HEK293 (cell line): ENCODE measurements around the gene TSEN54.

Experiments used
- CTCF ChIA-PET: fragments of 350-600 bp; formaldehyde crosslinking; extraction: SDS; loops from one replicate; lab custom pipeline; 2021; ENCODE audit warnings: antibody characterized with exemption; lab: Yijun Ruan, JAX
- POLR2A ChIA-PET: fragments of 300-600 bp; formaldehyde crosslinking; extraction: SDS; loops from one replicate; lab custom pipeline; 2020; ENCODE audit warnings: antibody characterized with exemption, inconsistent platforms; lab: Yijun Ruan, JAX
- H3K27ac ChIP-seq: fragments of 200-500 bp; sonication (Bioruptor generic); 2 replicates; pipeline ENCODE4 v1.5.1; 2014; ENCODE audit warnings: low read depth, low read length, control low read depth, inconsistent platforms; ENCODE audit errors: extremely low read depth
- H3K36me3 ChIP-seq, 2 experiments: fragments of 200-500 bp in 1 of 2; sonication (Bioruptor generic) in 1 of 2; 1 replicate in 1 of 2; 2 replicates in 1 of 2; pipeline ENCODE4 v1.5.1; 2014 to 2017; ENCODE audit warnings: inconsistent platforms in 2 of 2, low read length in 2 of 2; ENCODE audit not compliant: control insufficient read depth in 2 of 2, insufficient read depth in 1 of 2
- H3K4me1 ChIP-seq: fragments of 200-500 bp; sonication (Bioruptor generic); 2 replicates; pipeline ENCODE4 v1.5.1; 2014; ENCODE audit warnings: mild to moderate bottlenecking, low read length, inconsistent platforms; ENCODE audit not compliant: control insufficient read depth, insufficient read depth
- H3K4me3 ChIP-seq: 2 replicates; pipeline ENCODE4 v1.5.1; 2011; ENCODE audit warnings: low read depth, mild to moderate bottlenecking, control low read depth, low read length, moderate library complexity
- H3K9me3 ChIP-seq: fragments of 200-500 bp; sonication (Bioruptor generic); 2 replicates; pipeline ENCODE4 v1.5.1; 2014; ENCODE audit warnings: low read depth, low read length, inconsistent platforms; ENCODE audit not compliant: control insufficient read depth, insufficient read depth
- BCL6B ChIP-seq: fragments of 450-650 bp; formaldehyde crosslinking; IDR thresholded peaks from 2 replicates; pipeline ENCODE4 v1.5.1; 2017; ENCODE audit warnings: missing biosample characterization, missing genetic modification characterization
- GLIS1 ChIP-seq: fragments of 450-650 bp; formaldehyde crosslinking; IDR thresholded peaks from 2 replicates; pipeline ENCODE4 v1.5.1; 2016; ENCODE audit warnings: missing biosample characterization, missing genetic modification characterization
- GLIS2 ChIP-seq: fragments of 450-650 bp; formaldehyde crosslinking; IDR thresholded peaks from 2 replicates; pipeline ENCODE4 v1.5.1; 2016; ENCODE audit warnings: missing biosample characterization, missing genetic modification characterization
- HOXC10 ChIP-seq: sonication (generic); formaldehyde crosslinking; IDR thresholded peaks from 2 replicates; pipeline ENCODE4 v1.8.1; 2023; ENCODE audit warnings: mild to moderate bottlenecking, missing genetic modification reagents
- KLF1 ChIP-seq: fragments of 450-650 bp; formaldehyde crosslinking; IDR thresholded peaks from 2 replicates; pipeline ENCODE4 v1.5.1; 2016; ENCODE audit warnings: missing biosample characterization, missing genetic modification characterization
- KLF16 ChIP-seq: fragments of 450-650 bp; formaldehyde crosslinking; IDR thresholded peaks from 2 replicates; pipeline ENCODE4 v1.5.1; 2017; ENCODE audit warnings: missing biosample characterization, missing genetic modification characterization
- MZF1 ChIP-seq: fragments of 450-650 bp; formaldehyde crosslinking; IDR thresholded peaks from 2 replicates; pipeline ENCODE4 v1.5.1; 2017; ENCODE audit warnings: missing biosample characterization, missing genetic modification characterization, borderline replicate concordance
- OVOL3 ChIP-seq: fragments of 450-650 bp; formaldehyde crosslinking; IDR thresholded peaks from 2 replicates; pipeline ENCODE4 v1.5.1; 2016; ENCODE audit warnings: missing biosample characterization, missing genetic modification characterization
- SCRT2 ChIP-seq: fragments of 450-650 bp; formaldehyde crosslinking; IDR thresholded peaks from 2 replicates; pipeline ENCODE4 v1.5.1; 2016; ENCODE audit warnings: missing biosample characterization, missing genetic modification characterization
- SP2 ChIP-seq: fragments of 450-650 bp; formaldehyde crosslinking; IDR thresholded peaks from 2 replicates; pipeline ENCODE4 v1.5.1; 2016; ENCODE audit warnings: missing biosample characterization, missing genetic modification characterization
- SP7 ChIP-seq: fragments of 450-650 bp; formaldehyde crosslinking; IDR thresholded peaks from 2 replicates; pipeline ENCODE4 v1.5.1; 2016; ENCODE audit warnings: missing biosample characterization, missing genetic modification characterization
- YY2 ChIP-seq: fragments of 450-650 bp; formaldehyde crosslinking; IDR thresholded peaks from 2 replicates; pipeline ENCODE4 v1.5.1; 2016; ENCODE audit warnings: missing biosample characterization, missing genetic modification characterization
- ZBTB21 ChIP-seq: fragments of 450-650 bp; formaldehyde crosslinking; IDR thresholded peaks from 2 replicates; pipeline ENCODE4 v1.5.1; 2017; ENCODE audit warnings: missing biosample characterization, missing genetic modification characterization
- ZIC2 ChIP-seq: fragments of 450-650 bp; formaldehyde crosslinking; IDR thresholded peaks from 2 replicates; pipeline ENCODE4 v1.5.1; 2016; ENCODE audit warnings: missing biosample characterization, missing genetic modification characterization
- ZNF169 ChIP-seq: fragments of 450-650 bp; formaldehyde crosslinking; IDR thresholded peaks from 2 replicates; pipeline ENCODE4 v1.5.1; 2016; ENCODE audit warnings: missing biosample characterization, missing genetic modification characterization
- ZNF221 ChIP-seq: fragments of 450-650 bp; formaldehyde crosslinking; IDR thresholded peaks from 2 replicates; pipeline ENCODE4 v1.5.1; 2017; ENCODE audit warnings: missing biosample characterization, missing genetic modification characterization, borderline replicate concordance
- ZNF335 ChIP-seq: fragments of 450-650 bp; formaldehyde crosslinking; conservative IDR thresholded peaks from 2 replicates; pipeline ENCODE4 v1.5.1; 2016; ENCODE audit warnings: missing biosample characterization, missing genetic modification characterization
- ZNF501 ChIP-seq: fragments of 450-650 bp; formaldehyde crosslinking; IDR thresholded peaks from 2 replicates; pipeline ENCODE4 v1.5.1; 2016; ENCODE audit warnings: missing biosample characterization, missing genetic modification characterization
- ZNF513 ChIP-seq: fragments of 450-650 bp; IDR thresholded peaks from 2 replicates; pipeline ENCODE4 v1.5.1; 2018; ENCODE audit warnings: missing biosample characterization, missing genetic modification characterization
- ZNF521 ChIP-seq: fragments of 450-650 bp; formaldehyde crosslinking; IDR thresholded peaks from 2 replicates; pipeline ENCODE4 v1.5.1; 2017; ENCODE audit warnings: missing biosample characterization, mild to moderate bottlenecking, missing genetic modification characterization
- ZNF529 ChIP-seq: fragments of 450-650 bp; formaldehyde crosslinking; IDR thresholded peaks from 2 replicates; pipeline ENCODE4 v1.5.1; 2017; ENCODE audit warnings: missing genetic modification characterization, missing biosample characterization; ENCODE audit not compliant: insufficient replicate concordance
- ZNF555 ChIP-seq: fragments of 450-650 bp; formaldehyde crosslinking; conservative IDR thresholded peaks from 2 replicates; pipeline ENCODE4 v1.5.1; 2017; ENCODE audit warnings: missing biosample characterization, mild to moderate bottlenecking, missing genetic modification characterization, inconsistent platforms
- ZNF558 ChIP-seq: fragments of 450-650 bp; formaldehyde crosslinking; IDR thresholded peaks from 2 replicates; pipeline ENCODE4 v1.5.1; 2016; ENCODE audit warnings: missing biosample characterization, missing genetic modification characterization
- ZNF701 ChIP-seq: fragments of 450-650 bp; formaldehyde crosslinking; IDR thresholded peaks from 2 replicates; pipeline ENCODE4 v1.5.1; 2016; ENCODE audit warnings: missing biosample characterization, missing genetic modification characterization
- TF ChIP-seq, protein P1 (sequence below): fragments of 450-650 bp; formaldehyde crosslinking; IDR thresholded peaks from 2 replicates; pipeline ENCODE4 v1.5.1; 2017; ENCODE audit warnings: missing biosample characterization, missing genetic modification characterization
- TF ChIP-seq, protein P2 (sequence below): fragments of 450-650 bp; formaldehyde crosslinking; IDR thresholded peaks from 2 replicates; pipeline ENCODE4 v1.5.1; 2016; ENCODE audit warnings: missing biosample characterization, missing genetic modification characterization
- TF ChIP-seq, protein P3 (sequence below): fragments of 450-650 bp; formaldehyde crosslinking; IDR thresholded peaks from 2 replicates; pipeline ENCODE4 v1.5.1; 2016; ENCODE audit warnings: missing biosample characterization, missing genetic modification characterization
- TF ChIP-seq, protein P4 (sequence below): fragments of 450-650 bp; formaldehyde crosslinking; IDR thresholded peaks from 2 replicates; pipeline ENCODE4 v1.5.1; 2016; ENCODE audit warnings: missing biosample characterization, missing genetic modification characterization

TSEN54 gene

DNA sequence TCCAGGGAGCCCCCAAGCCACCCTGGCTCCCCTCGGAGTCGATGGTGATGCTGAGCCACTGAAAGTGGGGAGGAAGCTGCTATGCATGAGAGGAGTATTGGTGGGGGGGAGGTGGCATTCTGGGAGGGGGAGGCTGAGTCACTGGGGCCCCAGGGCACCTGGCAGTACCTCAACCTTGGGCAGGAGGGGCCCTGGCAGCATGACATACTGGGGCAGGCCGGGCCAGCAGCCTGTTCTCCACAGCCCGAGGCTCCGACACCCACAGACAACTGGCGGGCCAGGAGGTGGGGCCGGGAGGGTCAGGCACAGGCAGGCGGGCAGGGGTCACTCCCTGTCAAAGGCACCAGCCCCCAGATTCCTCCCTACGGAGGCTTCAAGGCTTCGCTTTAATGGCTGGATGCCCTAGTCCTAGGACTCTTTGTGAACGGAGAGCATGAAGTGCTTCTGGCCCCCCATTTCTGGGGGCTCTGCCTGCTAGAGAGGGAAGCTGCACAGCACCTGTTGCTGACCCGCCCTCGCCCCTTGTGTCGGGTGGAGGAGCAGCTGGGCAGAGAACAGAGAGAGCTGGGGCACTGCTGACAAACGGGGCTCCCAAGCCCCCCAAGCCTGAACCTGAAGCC is 1.9 kb upstream of the TSEN54 start:
- CTCF ChIA-PET: interaction anchor here (0.6 to 1.4 kb wide), 5 partner anchors 8 to 153 kb away, joined by 3 to 4 read pairs (median 3); no protein-coding TSS in a partner anchor
- Histone ChIP-seq H3K4me1 (no peaks in the 10 kb centered on the region), H3K36me3 (peaks cover 10 to 48% of the 10 kb centered on the region in 2 experiments; a peak in 2 of 3 replicates), H3K4me3 (peak overlapping the region; percentile 87), H3K27ac (peak overlapping the region; percentile 71; the same call in 1 of the 2 replicates), H3K9me3 (no peaks in the 10 kb centered on the region)
- POLR2A ChIA-PET: interaction anchor here (1.0 kb wide), 1 partner anchor 11 kb away, joined by 6 read pairs; the partner anchor contains the start of gene LLGL2
- TF ChIP-seq KLF16 (tag by site-specific recombination): 0 out of 2 replicates have a peak, but pooled peaks have one; percentile 19
- peak; percentile 27; the same call in 1 of the 2 replicates for TF ChIP-seq SP2
- peak; percentile 75 for TF ChIP-seq KLF1
- TF ChIP-seq ZNF513 (tag by site-specific recombination): no peak
- TF ChIP-seq MZF1 (tag by site-specific recombination): no peak
- TF ChIP-seq SP7 (tag by site-specific recombination): peak; percentile 44; the same call in 1 of the 2 replicates
- TF ChIP-seq, protein P1, sequence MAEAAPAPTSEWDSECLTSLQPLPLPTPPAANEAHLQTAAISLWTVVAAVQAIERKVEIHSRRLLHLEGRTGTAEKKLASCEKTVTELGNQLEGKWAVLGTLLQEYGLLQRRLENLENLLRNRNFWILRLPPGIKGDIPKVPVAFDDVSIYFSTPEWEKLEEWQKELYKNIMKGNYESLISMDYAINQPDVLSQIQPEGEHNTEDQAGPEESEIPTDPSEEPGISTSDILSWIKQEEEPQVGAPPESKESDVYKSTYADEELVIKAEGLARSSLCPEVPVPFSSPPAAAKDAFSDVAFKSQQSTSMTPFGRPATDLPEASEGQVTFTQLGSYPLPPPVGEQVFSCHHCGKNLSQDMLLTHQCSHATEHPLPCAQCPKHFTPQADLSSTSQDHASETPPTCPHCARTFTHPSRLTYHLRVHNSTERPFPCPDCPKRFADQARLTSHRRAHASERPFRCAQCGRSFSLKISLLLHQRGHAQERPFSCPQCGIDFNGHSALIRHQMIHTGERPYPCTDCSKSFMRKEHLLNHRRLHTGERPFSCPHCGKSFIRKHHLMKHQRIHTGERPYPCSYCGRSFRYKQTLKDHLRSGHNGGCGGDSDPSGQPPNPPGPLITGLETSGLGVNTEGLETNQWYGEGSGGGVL (tag by site-specific recombination): peak; percentile 97
- TF ChIP-seq HOXC10 (CRISPR knock-in tag): no peak
- TF ChIP-seq, protein P2, sequence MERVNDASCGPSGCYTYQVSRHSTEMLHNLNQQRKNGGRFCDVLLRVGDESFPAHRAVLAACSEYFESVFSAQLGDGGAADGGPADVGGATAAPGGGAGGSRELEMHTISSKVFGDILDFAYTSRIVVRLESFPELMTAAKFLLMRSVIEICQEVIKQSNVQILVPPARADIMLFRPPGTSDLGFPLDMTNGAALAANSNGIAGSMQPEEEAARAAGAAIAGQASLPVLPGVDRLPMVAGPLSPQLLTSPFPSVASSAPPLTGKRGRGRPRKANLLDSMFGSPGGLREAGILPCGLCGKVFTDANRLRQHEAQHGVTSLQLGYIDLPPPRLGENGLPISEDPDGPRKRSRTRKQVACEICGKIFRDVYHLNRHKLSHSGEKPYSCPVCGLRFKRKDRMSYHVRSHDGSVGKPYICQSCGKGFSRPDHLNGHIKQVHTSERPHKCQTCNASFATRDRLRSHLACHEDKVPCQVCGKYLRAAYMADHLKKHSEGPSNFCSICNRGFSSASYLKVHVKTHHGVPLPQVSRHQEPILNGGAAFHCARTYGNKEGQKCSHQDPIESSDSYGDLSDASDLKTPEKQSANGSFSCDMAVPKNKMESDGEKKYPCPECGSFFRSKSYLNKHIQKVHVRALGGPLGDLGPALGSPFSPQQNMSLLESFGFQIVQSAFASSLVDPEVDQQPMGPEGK (tag by site-specific recombination): peak; percentile 52; the same call in 1 of the 2 replicates
- TF ChIP-seq SCRT2: peak; percentile 97
- no peak for TF ChIP-seq BCL6B (tag by site-specific recombination)
- TF ChIP-seq, protein P3, sequence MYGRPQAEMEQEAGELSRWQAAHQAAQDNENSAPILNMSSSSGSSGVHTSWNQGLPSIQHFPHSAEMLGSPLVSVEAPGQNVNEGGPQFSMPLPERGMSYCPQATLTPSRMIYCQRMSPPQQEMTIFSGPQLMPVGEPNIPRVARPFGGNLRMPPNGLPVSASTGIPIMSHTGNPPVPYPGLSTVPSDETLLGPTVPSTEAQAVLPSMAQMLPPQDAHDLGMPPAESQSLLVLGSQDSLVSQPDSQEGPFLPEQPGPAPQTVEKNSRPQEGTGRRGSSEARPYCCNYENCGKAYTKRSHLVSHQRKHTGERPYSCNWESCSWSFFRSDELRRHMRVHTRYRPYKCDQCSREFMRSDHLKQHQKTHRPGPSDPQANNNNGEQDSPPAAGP: peak; percentile 98
- TF ChIP-seq ZNF335 (tag by site-specific recombination): no peak
- TF ChIP-seq ZIC2: peak; percentile 63
- no peak for TF ChIP-seq ZNF501 (tag by site-specific recombination)
- TF ChIP-seq ZNF558 (tag by site-specific recombination): no peak
- TF ChIP-seq ZNF221 (tag by site-specific recombination): no peak
- no peak for TF ChIP-seq ZNF521
- no peak for TF ChIP-seq ZNF529
- no peak for TF ChIP-seq ZNF169 (tag by site-specific recombination)
- no peak for TF ChIP-seq YY2
- TF ChIP-seq, protein P4, sequence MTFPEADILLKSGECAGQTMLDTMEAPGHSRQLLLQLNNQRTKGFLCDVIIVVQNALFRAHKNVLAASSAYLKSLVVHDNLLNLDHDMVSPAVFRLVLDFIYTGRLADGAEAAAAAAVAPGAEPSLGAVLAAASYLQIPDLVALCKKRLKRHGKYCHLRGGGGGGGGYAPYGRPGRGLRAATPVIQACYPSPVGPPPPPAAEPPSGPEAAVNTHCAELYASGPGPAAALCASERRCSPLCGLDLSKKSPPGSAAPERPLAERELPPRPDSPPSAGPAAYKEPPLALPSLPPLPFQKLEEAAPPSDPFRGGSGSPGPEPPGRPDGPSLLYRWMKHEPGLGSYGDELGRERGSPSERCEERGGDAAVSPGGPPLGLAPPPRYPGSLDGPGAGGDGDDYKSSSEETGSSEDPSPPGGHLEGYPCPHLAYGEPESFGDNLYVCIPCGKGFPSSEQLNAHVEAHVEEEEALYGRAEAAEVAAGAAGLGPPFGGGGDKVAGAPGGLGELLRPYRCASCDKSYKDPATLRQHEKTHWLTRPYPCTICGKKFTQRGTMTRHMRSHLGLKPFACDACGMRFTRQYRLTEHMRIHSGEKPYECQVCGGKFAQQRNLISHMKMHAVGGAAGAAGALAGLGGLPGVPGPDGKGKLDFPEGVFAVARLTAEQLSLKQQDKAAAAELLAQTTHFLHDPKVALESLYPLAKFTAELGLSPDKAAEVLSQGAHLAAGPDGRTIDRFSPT: peak; percentile 46; the same call in 1 of the 2 replicates
- no peak for TF ChIP-seq ZNF555 (tag by site-specific recombination)
- no peak for TF ChIP-seq ZBTB21
- no peak for TF ChIP-seq OVOL3 (tag by site-specific recombination)
- TF ChIP-seq ZNF701 (tag by site-specific recombination): no peak
- peak; percentile 85 for TF ChIP-seq GLIS1 (tag by site-specific recombination)
- TF ChIP-seq GLIS2: peak; percentile 54
